ENCODE measurements around the gene MTMR10. TPM values are rescaled to one million over a fixed set of nuclear protein-coding genes. Genes with fewer than 3 reads are reported as not detected.
A peak's percentile ranks its signal among the peaks of the same experiment; 100 is the strongest.

Gene MTMR10
- total and polyA plus RNA-seq, 11 donors = 8.6 to 38.9 (median 27.7) TPM

GRCh38 chr15:31032961-31033371 lies 41.5 kb upstream of the MTMR10 start:
- Histone ChIP-seq H3K27ac (peak overlapping the region in 11 of 12 donors; percentile 19 to 68 (median 38)), H3K36me3 (no peaks in the 10 kb centered on the region), H3K4me3 (no peak overlapping the region), H3K4me1 (peaks cover 0 to 26% (median 4%) of the 10 kb centered on the region in 12 donors), H3K27me3 (no peaks in the 10 kb centered on the region), H3K9me3 (no peaks in the 10 kb centered on the region)
- TF ChIP-seq CTCF (IDR thresholded peaks at IDR 0.05) (no peak), POLR2A (IDR thresholded peaks at IDR 0.05) (no peak)
- DNase-seq = no peak
- ATAC-seq = peak in 1 of 4 donors; percentile 73
- 27 to 40% (median 31%) methylated on average over 5 of the region's 5 CpGs for WGBS, 4 donors
- intact Hi-C loops (cut with DNase I) = loop anchor here in 2 of 10 donors (5.0 kb wide), 1 partner anchor 41 kb away; the partner anchor contains the start of gene MTMR10 (in 2 of the 2)

- H3K27ac ChIP-seq = peak overlapping the region in 4 of 12 donors; percentile 24 to 60 (median 38)
- ATAC-seq = peak in 2 of 4 donors; percentile 38 to 90
These were observed 40.1 kb upstream of the MTMR10 start for GRCh38 chr15:31031471-31032067.

GRCh38 chr15:31027910-31028578 lies 36.6 kb upstream of the MTMR10 start:
- no peaks in the 10 kb centered on the region for H3K27me3 ChIP-seq
- intact Hi-C loops (cut with DNase I) = no loop called here
- H3K9me3 ChIP-seq = no peaks in the 10 kb centered on the region
- no peaks in the 10 kb centered on the region for H3K36me3 ChIP-seq
- TF ChIP-seq CTCF (IDR thresholded peaks at IDR 0.05) (no peak), POLR2A (IDR thresholded peaks at IDR 0.05) (no peak)
- H3K4me3 ChIP-seq = no peak overlapping the region
- H3K27ac ChIP-seq = no peak overlapping the region
- ATAC-seq (no peak), DNase-seq (no peak)
- WGBS, 4 donors = 63 to 78% (median 71%) methylated on average over 8 of the region's 8 CpGs
- H3K4me1 ChIP-seq = peaks cover 0 to 29% (median 6%) of the 10 kb centered on the region in 12 donors

More at GRCh38 chr15:31031471-31032067, 40.1 kb upstream of the MTMR10 start:
- intact Hi-C loops (cut with DNase I) = loop anchor here in 2 of 10 donors (5.0 kb wide), 1 partner anchor 39 kb away; the partner anchor contains the start of gene MTMR10 (in 2 of the 2)
- Histone ChIP-seq H3K4me3 (no peak overlapping the region), H3K36me3 (no peaks in the 10 kb centered on the region), H3K9me3 (no peaks in the 10 kb centered on the region), H3K27me3 (no peaks in the 10 kb centered on the region), H3K4me1 (peaks cover 0 to 26% (median 4%) of the 10 kb centered on the region in 12 donors)
- TF ChIP-seq POLR2A (IDR thresholded peaks at IDR 0.05) = no peak
- TF ChIP-seq CTCF (IDR thresholded peaks at IDR 0.05) = no peak
- DNase-seq = no peak
- WGBS, 4 donors = 66 to 81% (median 75%) methylated on average over 3 of the region's 3 CpGs

GRCh38 chr15:31025996-31026395 lies 34.6 kb upstream of the MTMR10 start:
- intact Hi-C loops (cut with DNase I) = no loop called here
- peaks cover 0 to 16% (median 5%) of the 10 kb centered on the region in 12 donors for H3K4me1 ChIP-seq
- DNase-seq = no peak
- no peaks in the 10 kb centered on the region for H3K9me3 ChIP-seq
- H3K4me3 ChIP-seq = no peak overlapping the region
- no peaks in the 10 kb centered on the region for H3K27me3 ChIP-seq
- no peak for ATAC-seq
- H3K36me3 ChIP-seq = no peaks in the 10 kb centered on the region
- H3K27ac ChIP-seq = no peak overlapping the region
- WGBS, 4 donors = 96% methylated on average over 25 of the region's 25 CpGs
- TF ChIP-seq CTCF (IDR thresholded peaks at IDR 0.05) (no peak), POLR2A (IDR thresholded peaks at IDR 0.05) (no peak)

All from heart left ventricle (tissue), 16 donors.